ENCODE measurements around the gene JAZF1. TPM values are rescaled to one million over a fixed set of nuclear protein-coding genes. Genes with fewer than 3 reads are reported as not detected.

The JAZF1 gene
- total and polyA plus RNA-seq, 2 donors (not counting 1 experiment from before 2014, with no cell fraction given) = 14.0 to 38.6 TPM

DNA sequence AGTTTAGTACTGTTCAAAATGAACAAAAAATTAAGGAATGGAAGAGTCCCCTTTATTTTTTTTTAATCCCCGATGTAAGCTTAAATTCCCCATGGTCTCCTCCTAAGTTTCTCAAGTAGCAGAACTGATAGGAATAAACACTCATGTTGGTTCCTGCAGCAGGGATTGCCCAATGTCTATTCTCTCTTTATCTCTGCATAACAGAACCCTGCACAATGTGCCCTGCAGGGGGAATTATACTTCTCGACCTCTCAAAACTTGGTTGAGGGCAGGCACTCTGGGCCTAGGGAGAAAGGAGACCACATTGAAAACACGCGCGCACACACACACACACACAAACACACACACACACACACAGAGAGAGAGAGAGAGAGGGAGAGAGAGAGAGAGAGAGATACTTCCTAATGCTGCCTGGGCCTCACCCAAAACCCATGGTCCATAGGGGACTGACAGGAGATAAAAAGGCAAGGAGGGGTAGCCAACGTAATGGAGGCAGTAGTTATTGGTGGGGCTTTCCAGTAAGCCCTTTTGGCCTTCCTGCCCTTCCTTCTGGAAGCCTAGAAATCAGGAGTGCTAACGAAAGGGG, 22.7 kb downstream of the JAZF1 start:
- Mint-ChIP-seq H3K27me3 (no peaks in the 10 kb centered on the region), H3K4me1 (peaks cover 94% of the 10 kb centered on the region), H3K27ac (peak overlapping the region; percentile 42), H3K9me3 (ENCODE audit: insufficient read depth) (peaks cover 2% of the 10 kb centered on the region), H3K4me3 (no peak overlapping the region)
- Histone ChIP-seq H3K4me2 (replicated peaks; ENCODE audit: low read depth, low read length, poor library complexity, severe bottlenecking) (no peak overlapping the region), H3K9ac (ENCODE audit: low read length) (no peak overlapping the region), H3K27me3 (replicated peaks in 1 of 4; ENCODE audit: control extremely low read depth in 1 of 4, control insufficient read depth in 3 of 4, insufficient read depth in 4 of 4, low read length in 3 of 4) (no peaks in the 10 kb centered on the region), H3K4me1 (ENCODE audit: control insufficient read depth in 2 of 2, insufficient read depth in 2 of 2, low read length in 2 of 2) (peaks cover 95 to 99% of the 10 kb centered on the region in 2 donors), H2AFZ (ENCODE audit: insufficient read depth, low read depth, low read length, poor library complexity, severe bottlenecking) (no peak overlapping the region), H4K20me1 (ENCODE audit: control insufficient read depth, insufficient read depth, low read length, poor library complexity, severe bottlenecking) (no peaks in the 10 kb centered on the region), H3K36me3 (replicated peaks in 1 of 2; ENCODE audit: control extremely low read depth in 1 of 2, control insufficient read depth in 1 of 2, extremely low read depth in 1 of 2, insufficient read depth in 2 of 2, low read length in 1 of 2) (peaks cover 4 to 13% of the 10 kb centered on the region in 2 experiments), H3K27ac (ENCODE audit: low read length in 2 of 2) (no peak overlapping the region), H3K79me2 (ENCODE audit: control insufficient read depth, insufficient read depth, low read length) (peaks cover 94% of the 10 kb centered on the region), H3K4me3 (ENCODE audit: control extremely low read depth in 1 of 5, extremely low read depth in 1 of 5, insufficient read depth in 1 of 5, low read depth in 2 of 5, low read length in 4 of 5) (no peak overlapping the region), H3K9me3 (ENCODE audit: control extremely low read depth in 1 of 3, control insufficient read depth in 2 of 3, insufficient read depth in 1 of 3, low read length in 2 of 3) (peaks cover 0 to 3% (median 0%) of the 10 kb centered on the region in 3 donors)
- no peak for DNase-seq
- POLR2A ChIA-PET = no interaction called here
- intact Hi-C loops (cut with micrococcal nuclease) = loop anchor here (10.0 kb wide), 2 partner anchors 47 to 493 kb away; partner anchors contain the start of gene HIBADH
- TF ChIP-seq, protein P1, sequence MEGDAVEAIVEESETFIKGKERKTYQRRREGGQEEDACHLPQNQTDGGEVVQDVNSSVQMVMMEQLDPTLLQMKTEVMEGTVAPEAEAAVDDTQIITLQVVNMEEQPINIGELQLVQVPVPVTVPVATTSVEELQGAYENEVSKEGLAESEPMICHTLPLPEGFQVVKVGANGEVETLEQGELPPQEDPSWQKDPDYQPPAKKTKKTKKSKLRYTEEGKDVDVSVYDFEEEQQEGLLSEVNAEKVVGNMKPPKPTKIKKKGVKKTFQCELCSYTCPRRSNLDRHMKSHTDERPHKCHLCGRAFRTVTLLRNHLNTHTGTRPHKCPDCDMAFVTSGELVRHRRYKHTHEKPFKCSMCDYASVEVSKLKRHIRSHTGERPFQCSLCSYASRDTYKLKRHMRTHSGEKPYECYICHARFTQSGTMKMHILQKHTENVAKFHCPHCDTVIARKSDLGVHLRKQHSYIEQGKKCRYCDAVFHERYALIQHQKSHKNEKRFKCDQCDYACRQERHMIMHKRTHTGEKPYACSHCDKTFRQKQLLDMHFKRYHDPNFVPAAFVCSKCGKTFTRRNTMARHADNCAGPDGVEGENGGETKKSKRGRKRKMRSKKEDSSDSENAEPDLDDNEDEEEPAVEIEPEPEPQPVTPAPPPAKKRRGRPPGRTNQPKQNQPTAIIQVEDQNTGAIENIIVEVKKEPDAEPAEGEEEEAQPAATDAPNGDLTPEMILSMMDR (IDR thresholded peaks at IDR 0.05) = no peak
- WGBS (ENCODE audit: insufficient coverage) = 89% methylated on average over 2 of the region's 7 CpGs
- CTCF ChIA-PET = interaction anchor here (0.7 to 2.0 kb wide), 4 partner anchors 8 to 207 kb away, joined by 3 to 6 read pairs (median 6); no protein-coding TSS in a partner anchor
- no peak for ATAC-seq (ENCODE audit: low read depth)

DNA sequence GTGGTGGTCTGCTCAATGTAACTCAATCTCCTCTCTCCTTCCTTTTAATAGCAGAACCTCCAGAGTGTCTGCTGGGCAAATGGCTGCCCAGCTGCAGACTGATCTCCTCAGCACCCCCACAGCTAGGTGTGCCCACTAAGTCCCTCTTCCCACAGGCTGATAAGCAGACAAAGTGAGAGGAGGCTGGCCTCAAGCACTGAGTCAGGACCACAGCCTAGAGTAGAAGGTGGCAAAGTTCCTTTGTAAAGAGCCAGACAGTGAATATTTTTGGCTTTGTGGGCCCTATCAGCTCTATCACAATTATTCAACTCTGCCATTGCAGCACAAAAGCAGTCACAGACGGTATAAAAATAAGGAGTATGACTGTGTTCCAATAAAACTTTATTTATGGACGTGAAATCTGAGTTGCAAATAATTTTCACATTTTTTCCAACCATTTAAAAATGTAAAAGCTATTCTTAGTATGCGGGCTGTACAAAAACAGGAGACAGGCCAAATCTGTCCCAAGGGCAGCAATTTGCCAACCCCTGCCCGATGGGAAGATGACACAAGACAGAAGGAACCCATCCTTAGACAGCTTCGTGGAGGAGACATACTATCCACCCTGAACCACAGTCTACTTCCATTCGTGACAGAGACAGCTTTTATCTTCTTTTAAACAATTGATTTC, 23.4 kb downstream of the JAZF1 start:
- ChIA-PET CTCF (interaction anchor here (0.7 to 1.5 kb wide), 2 partner anchors 8 to 207 kb away, joined by 3 to 6 read pairs; no protein-coding TSS in a partner anchor), POLR2A (no interaction called here)
- peaks cover 2% of the 10 kb centered on the region for H3K9me3 Mint-ChIP-seq (ENCODE audit: insufficient read depth)
- ATAC-seq (ENCODE audit: low read depth) = no peak
- no peak overlapping the region for H3K9ac ChIP-seq (ENCODE audit: low read length)
- H3K4me3 Mint-ChIP-seq = peak overlapping the region; percentile 17
- TF ChIP-seq, protein P1 (IDR thresholded peaks at IDR 0.05) = no peak
- TF ChIP-seq EZH2 (IDR thresholded peaks at IDR 0.05; ENCODE audit: borderline replicate concordance, insufficient read depth, low read depth, low read length, poor library complexity, severe bottlenecking) = no peak
- H4K20me1 ChIP-seq (ENCODE audit: control insufficient read depth, insufficient read depth, low read length, poor library complexity, severe bottlenecking) = no peaks in the 10 kb centered on the region
- peaks cover 4 to 13% of the 10 kb centered on the region in 2 experiments for H3K36me3 ChIP-seq (replicated peaks in 1 of 2; ENCODE audit: control extremely low read depth in 1 of 2, control insufficient read depth in 1 of 2, extremely low read depth in 1 of 2, insufficient read depth in 2 of 2, low read length in 1 of 2)
- H3K79me2 ChIP-seq (ENCODE audit: control insufficient read depth, insufficient read depth, low read length) = peaks cover 94% of the 10 kb centered on the region
- H3K4me3 ChIP-seq (ENCODE audit: control extremely low read depth in 1 of 5, extremely low read depth in 1 of 5, insufficient read depth in 1 of 5, low read depth in 2 of 5, low read length in 4 of 5) = no peak overlapping the region
- peak overlapping the region; percentile 75 for H3K4me2 ChIP-seq (replicated peaks; ENCODE audit: low read depth, low read length, poor library complexity, severe bottlenecking)
- H2AFZ ChIP-seq (ENCODE audit: insufficient read depth, low read depth, low read length, poor library complexity, severe bottlenecking) = no peak overlapping the region
- peaks cover 0 to 3% (median 0%) of the 10 kb centered on the region in 3 donors for H3K9me3 ChIP-seq (ENCODE audit: control extremely low read depth in 1 of 3, control insufficient read depth in 2 of 3, insufficient read depth in 1 of 3, low read length in 2 of 3)
- H3K27ac ChIP-seq (ENCODE audit: low read length in 2 of 2) = peak overlapping the region in 1 of 2 donors; percentile 74
- 95% methylated on average over 2 of the region's 6 CpGs for WGBS (ENCODE audit: insufficient coverage)
- H3K27me3 ChIP-seq (replicated peaks in 1 of 4; ENCODE audit: control extremely low read depth in 1 of 4, control insufficient read depth in 3 of 4, insufficient read depth in 4 of 4, low read length in 3 of 4) = no peaks in the 10 kb centered on the region
- no peak for DNase-seq
- peaks cover 93% of the 10 kb centered on the region for H3K4me1 Mint-ChIP-seq
- intact Hi-C loops (cut with micrococcal nuclease) = loop anchor here (10.0 kb wide), 2 partner anchors 48 to 492 kb away; partner anchors contain the start of gene HIBADH
- peaks cover 95 to 99% of the 10 kb centered on the region in 2 donors for H3K4me1 ChIP-seq (ENCODE audit: control insufficient read depth in 2 of 2, insufficient read depth in 2 of 2, low read length in 2 of 2)
- H3K27me3 Mint-ChIP-seq = no peaks in the 10 kb centered on the region
- H3K27ac Mint-ChIP-seq = peak overlapping the region; percentile 84

Data from B cell (primary cell).